Lower lobe of right lung (tissue), 2 donors: ENCODE measurements around the gene OLIG3. TPM values are rescaled to one million over a fixed set of nuclear protein-coding genes. Genes with fewer than 3 reads are reported as not detected.
A peak's percentile ranks its signal among the peaks of the same experiment; 100 is the strongest.

ENCODE experiments used
- ATAC-seq, 2 donors: fragments of 200-7000 bp; cut with Tn5 transposase; one replicate each; pipeline ENCODE4 v1.9.1; 2020 to 2022; ENCODE audit warnings: mild to moderate bottlenecking in 2 of 2, moderate library complexity in 2 of 2
- DNase-seq: peaks from one replicate; pipeline ENCODE4 v3.0.0-alpha.2; 2020
- H3K27ac ChIP-seq: fragments of 200-600 bp; one replicate; pipeline ENCODE4 v1.8.0; 2022
- H3K27me3 ChIP-seq: fragments of 200-600 bp; one replicate; pipeline ENCODE4 v1.8.0; 2022; ENCODE audit warnings: low read depth
- H3K36me3 ChIP-seq: fragments of 200-600 bp; one replicate; pipeline ENCODE4 v1.8.0; 2022; ENCODE audit warnings: mild to moderate bottlenecking
- H3K4me1 ChIP-seq: fragments of 200-600 bp; one replicate; pipeline ENCODE4 v1.8.0; 2022
- H3K4me3 ChIP-seq: fragments of 200-600 bp; one replicate; pipeline ENCODE4 v1.8.0; 2022; ENCODE audit warnings: mild to moderate bottlenecking
- H3K9me3 ChIP-seq: fragments of 200-600 bp; one replicate; pipeline ENCODE4 v1.8.0; 2022
- intact Hi-C: fragments of 100-400 bp; cut with DNase I; formaldehyde crosslinking; loops from one replicate; pipeline ENCODE4 v1.11.0; 2022
- long read RNA-seq: library from polyadenylated mRNA; unstranded; transcript quantifications from one replicate; pipeline ENCODE4 v2.0.0, GENCODE V29; 2021
- total RNA-seq: library from RNA; stranded (reverse); fragmentation: NEBNext Ultra II Directional; extraction: Animal tissue kit (Norgen Biotek cat#: 25700); gene quantifications from one replicate; pipeline ENCODE4 v1.2.1, GENCODE V29; 2021
- TF ChIP-seq, protein P1 (sequence below): fragments of 200-600 bp; IDR thresholded peaks from one replicate; pipeline ENCODE4 v1.8.0; 2022; ENCODE audit warnings: antibody characterized with exemption, mild to moderate bottlenecking
- donor health status: DM: no; HTN: yes; CAD: no; lungs with severe emphysema.

The OLIG3 gene
- not detected for total RNA-seq
- long read RNA-seq: 0 reads

DNA sequence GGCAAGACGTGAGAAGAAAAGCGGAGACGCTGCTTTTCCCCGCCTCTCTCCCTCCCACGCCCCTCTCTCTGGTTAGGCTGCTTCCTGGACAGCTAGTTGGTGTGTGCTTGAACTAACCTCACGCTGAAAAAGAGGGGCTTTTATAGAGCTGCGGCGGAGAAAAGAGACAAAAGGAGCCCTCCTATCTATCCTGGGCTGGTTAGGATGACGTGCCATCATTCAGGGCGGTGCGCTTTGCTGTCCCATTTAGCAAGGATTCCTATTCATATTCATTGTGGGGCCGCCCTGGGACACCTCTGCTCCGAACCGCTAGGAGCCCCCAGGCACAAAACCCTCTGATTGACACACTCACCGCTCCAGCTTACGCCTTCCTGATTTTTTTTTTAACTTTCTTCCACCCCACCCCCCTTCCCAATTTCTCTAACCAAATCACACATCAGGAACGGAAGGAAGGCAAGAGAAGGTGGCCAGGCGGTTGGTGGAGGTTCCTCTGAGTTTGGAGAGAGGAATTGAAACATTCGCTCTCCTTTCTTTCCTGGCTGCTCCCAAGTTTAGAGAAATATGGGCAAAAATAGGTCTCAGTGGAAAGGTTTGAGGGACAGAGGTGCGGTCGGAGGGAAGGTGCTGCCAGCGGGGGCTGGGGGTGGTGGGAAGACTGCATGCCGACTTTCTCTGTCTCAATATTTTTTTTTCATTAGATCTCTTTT is at the start of gene OLIG3:
TSS of gene OLIG3 (minus strand) at position 114 of the 707 bp plus-strand sequence. CDS start 224 bp downstream, outside the sequence.
- TF ChIP-seq, protein P1, sequence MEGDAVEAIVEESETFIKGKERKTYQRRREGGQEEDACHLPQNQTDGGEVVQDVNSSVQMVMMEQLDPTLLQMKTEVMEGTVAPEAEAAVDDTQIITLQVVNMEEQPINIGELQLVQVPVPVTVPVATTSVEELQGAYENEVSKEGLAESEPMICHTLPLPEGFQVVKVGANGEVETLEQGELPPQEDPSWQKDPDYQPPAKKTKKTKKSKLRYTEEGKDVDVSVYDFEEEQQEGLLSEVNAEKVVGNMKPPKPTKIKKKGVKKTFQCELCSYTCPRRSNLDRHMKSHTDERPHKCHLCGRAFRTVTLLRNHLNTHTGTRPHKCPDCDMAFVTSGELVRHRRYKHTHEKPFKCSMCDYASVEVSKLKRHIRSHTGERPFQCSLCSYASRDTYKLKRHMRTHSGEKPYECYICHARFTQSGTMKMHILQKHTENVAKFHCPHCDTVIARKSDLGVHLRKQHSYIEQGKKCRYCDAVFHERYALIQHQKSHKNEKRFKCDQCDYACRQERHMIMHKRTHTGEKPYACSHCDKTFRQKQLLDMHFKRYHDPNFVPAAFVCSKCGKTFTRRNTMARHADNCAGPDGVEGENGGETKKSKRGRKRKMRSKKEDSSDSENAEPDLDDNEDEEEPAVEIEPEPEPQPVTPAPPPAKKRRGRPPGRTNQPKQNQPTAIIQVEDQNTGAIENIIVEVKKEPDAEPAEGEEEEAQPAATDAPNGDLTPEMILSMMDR: no peak
- DNase-seq (no peak), ATAC-seq (no peak)
- peaks cover 49% of the 10 kb centered on the region for H3K4me1 ChIP-seq
- H3K9me3 ChIP-seq: no peaks in the 10 kb centered on the region
- no peak within 1 kb of the TSS for H3K27ac ChIP-seq
- peak within 1 kb of the TSS; percentile 23 for H3K4me3 ChIP-seq
- peaks cover 99% of the 10 kb centered on the region for H3K27me3 ChIP-seq
- H3K36me3 ChIP-seq: no peaks in the 10 kb centered on the region
- intact Hi-C loops: no loop called here

DNA sequence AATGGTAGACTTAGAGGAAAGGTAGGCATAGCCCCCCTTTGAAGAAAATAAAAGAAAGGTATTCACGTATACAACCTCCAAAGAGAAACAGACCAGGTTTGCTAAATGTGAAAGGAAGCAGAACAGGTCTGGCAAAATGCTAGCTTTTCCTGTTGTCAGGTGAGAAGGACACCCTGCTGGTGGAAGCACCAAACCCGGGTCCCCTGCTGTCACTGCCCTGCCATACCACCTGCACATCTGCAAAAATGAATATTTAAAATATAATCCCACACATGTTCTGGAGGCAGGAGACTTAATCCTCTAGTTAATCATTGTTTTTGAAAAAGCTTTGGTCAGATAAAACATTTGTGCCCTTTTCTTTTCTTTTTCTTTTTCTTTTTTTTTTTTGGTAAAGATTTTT is 48.9 kb upstream of the OLIG3 start:
- Histone ChIP-seq H3K9me3 (no peaks in the 10 kb centered on the region), H3K4me3 (no peak overlapping the region), H3K36me3 (no peaks in the 10 kb centered on the region), H3K4me1 (no peaks in the 10 kb centered on the region), H3K27me3 (no peaks in the 10 kb centered on the region), H3K27ac (no peak overlapping the region)
- TF ChIP-seq, protein P1: no peak
- DNase-seq (no peak), ATAC-seq (no peak)
- intact Hi-C loops: no loop called here

DNA sequence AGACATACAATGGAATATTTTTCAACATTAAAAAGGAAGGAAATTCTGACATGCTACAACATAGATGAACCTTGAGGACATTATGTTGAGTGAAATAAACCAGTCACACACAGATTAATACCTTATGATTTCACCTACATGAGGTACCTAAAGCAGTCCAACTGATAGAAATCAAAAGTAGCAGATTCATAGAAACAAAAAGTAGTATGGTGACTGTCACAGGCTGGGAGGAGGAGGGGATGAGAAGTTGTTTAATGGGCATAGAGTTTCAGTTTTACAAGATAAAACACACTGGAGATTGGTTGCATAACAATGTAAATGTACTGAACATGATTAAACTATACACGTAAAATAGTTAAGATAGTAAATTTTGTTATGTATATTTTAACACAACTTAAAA is 48.5 kb upstream of the OLIG3 start:
- ATAC-seq: no peak
- H3K27me3 ChIP-seq: no peaks in the 10 kb centered on the region
- no peaks in the 10 kb centered on the region for H3K9me3 ChIP-seq
- no peaks in the 10 kb centered on the region for H3K4me1 ChIP-seq
- intact Hi-C loops: no loop called here
- no peaks in the 10 kb centered on the region for H3K36me3 ChIP-seq
- no peak overlapping the region for H3K27ac ChIP-seq
- TF ChIP-seq, protein P1: no peak
- no peak overlapping the region for H3K4me3 ChIP-seq
- no peak for DNase-seq

DNA sequence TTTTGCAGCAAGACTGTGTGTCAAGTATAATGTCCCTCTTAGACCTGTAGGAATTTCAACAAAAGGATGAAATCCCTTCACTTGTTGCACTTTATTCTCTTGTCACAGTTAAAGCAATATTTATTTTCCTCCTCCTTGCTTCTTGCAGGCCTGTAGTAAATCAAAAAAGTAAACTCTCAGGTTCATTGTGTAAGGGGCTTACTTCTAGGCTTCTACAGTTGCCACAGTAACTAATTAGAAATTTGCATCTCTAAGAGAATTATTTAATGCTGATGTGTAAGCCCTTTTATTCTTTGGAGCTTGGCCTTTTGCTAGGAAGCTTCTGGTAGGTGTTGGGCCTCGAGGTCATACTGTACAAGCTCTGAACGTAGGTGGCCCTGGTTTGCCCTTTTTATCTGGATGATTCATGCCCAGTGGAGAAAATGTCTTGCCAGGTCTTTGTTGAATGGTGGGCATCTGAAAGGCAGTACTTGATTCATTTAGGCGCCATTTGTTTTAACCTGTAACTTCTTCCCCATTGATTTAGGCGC is 47.4 kb upstream of the OLIG3 start:
- Histone ChIP-seq H3K27ac (no peak overlapping the region), H3K9me3 (no peaks in the 10 kb centered on the region), H3K27me3 (no peaks in the 10 kb centered on the region), H3K4me3 (no peak overlapping the region), H3K4me1 (no peaks in the 10 kb centered on the region), H3K36me3 (no peaks in the 10 kb centered on the region)
- intact Hi-C loops: no loop called here
- ATAC-seq: no peak
- TF ChIP-seq, protein P1: no peak
- no peak for DNase-seq

DNA sequence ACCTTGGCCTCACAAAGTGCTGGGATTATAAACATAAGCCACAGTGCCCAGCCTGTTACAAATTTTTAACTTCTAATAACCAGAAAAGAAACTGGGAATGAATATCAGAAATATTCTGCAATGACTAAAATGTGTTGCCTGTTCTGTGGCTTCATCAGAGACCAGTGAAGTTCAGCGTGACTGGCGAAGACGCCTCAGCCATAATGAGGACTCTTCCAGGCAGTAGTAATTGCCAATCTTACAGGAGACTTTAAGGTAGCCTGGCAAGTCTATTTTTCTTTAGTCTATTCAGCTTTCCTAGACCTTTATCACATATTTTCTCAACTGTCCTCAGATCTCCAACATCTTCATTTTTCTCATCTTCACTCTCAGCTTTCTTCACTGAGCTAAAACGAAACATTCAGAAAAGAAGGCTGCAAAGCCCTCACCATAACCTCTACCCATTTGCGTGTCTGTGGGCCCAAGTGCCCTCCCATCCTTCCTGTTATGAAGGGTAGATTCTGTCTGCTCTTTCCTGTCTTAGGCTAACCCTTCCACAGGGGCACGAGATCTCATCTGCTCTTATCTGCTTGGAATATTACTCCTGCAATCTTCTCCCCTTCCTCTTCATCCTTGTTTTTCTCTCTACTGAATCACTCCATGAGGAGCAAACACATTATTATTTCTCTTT is 42.0 kb upstream of the OLIG3 start:
- Histone ChIP-seq H3K4me1 (no peaks in the 10 kb centered on the region), H3K4me3 (no peak overlapping the region), H3K27ac (no peak overlapping the region), H3K36me3 (no peaks in the 10 kb centered on the region), H3K9me3 (no peaks in the 10 kb centered on the region), H3K27me3 (no peaks in the 10 kb centered on the region)
- TF ChIP-seq, protein P1: no peak
- ATAC-seq (no peak), DNase-seq (no peak)
- intact Hi-C loops: no loop called here
